H1 (cell line): ENCODE measurements around the gene LSR. TPM values are rescaled to one million over a fixed set of nuclear protein-coding genes. Genes with fewer than 3 reads are reported as not detected.
A peak's percentile ranks its signal among the peaks of the same experiment; 100 is the strongest.

Experiments used
- CTCF ChIA-PET: fragments of 300-600 bp; sonication (Branson Sonifier 250); formaldehyde crosslinking; loops from one replicate; lab custom pipeline; 2021; ENCODE audit not compliant: partially characterized antibody; lab: Charles Lee
- POLR2A ChIA-PET: fragments of 300-600 bp; sonication (Branson Sonifier 250); formaldehyde crosslinking; loops from one replicate; lab custom pipeline; 2021; ENCODE audit warnings: inconsistent platforms; ENCODE audit not compliant: partially characterized antibody; lab: Charles Lee
- DNase-seq, 2 experiments: peaks; one replicate each; pipeline versions ENCODE4 v3.0.0 to v3.0.0-alpha.2; 2010 to 2022; ENCODE audit warnings: low spot score in 2 of 2, low read depth in 1 of 2, mixed read lengths in 1 of 2
- FAIRE-seq: peaks from 2 replicates; lab custom pipeline; 2011; peaks lifted over from hg19 to GRCh38; lab: Jason Lieb, UNC
- H2AFZ ChIP-seq: 2 replicates; pipeline ENCODE4 v1.8.1; 2012; ENCODE audit warnings: low read length, inconsistent platforms
- H2AK5ac ChIP-seq: 2 replicates; pipeline ENCODE4 v1.6.1; 2013; ENCODE audit warnings: low read depth, low read length
- H2BK120ac ChIP-seq: replicated peaks from 2 replicates; pipeline ENCODE3; 2013; ENCODE audit warnings: low read depth, low read length, inconsistent platforms
- H2BK12ac ChIP-seq: 2 replicates; pipeline ENCODE4 v1.6.1; 2013; ENCODE audit warnings: low read depth, low read length
- H2BK15ac ChIP-seq: 2 replicates; pipeline ENCODE4 v1.6.1; 2013; ENCODE audit warnings: low read length
- H2BK20ac ChIP-seq: 2 replicates; pipeline ENCODE4 v1.6.1; 2013; ENCODE audit warnings: low read length
- H2BK5ac ChIP-seq: 2 replicates; pipeline ENCODE4 v1.6.1; 2013; ENCODE audit warnings: low read depth, low read length
- H3K14ac ChIP-seq: 2 replicates; pipeline ENCODE4 v1.6.1; 2013; ENCODE audit warnings: inconsistent platforms; ENCODE audit not compliant: insufficient read length
- H3K18ac ChIP-seq: 2 replicates; pipeline ENCODE4 v1.6.1; 2013; ENCODE audit warnings: low read length; ENCODE audit errors: extremely low read depth
- H3K23ac ChIP-seq: 2 replicates; pipeline ENCODE4 v1.6.1; 2013; ENCODE audit warnings: inconsistent platforms; ENCODE audit not compliant: insufficient read length
- H3K23me2 ChIP-seq: 2 replicates; pipeline ENCODE4 v1.6.1; 2013; ENCODE audit warnings: low read depth, low read length
- H3K27ac ChIP-seq: 2 replicates; pipeline ENCODE4 v1.6.1; 2011; ENCODE audit warnings: low read depth, low read length, inconsistent platforms
- H3K27me3 ChIP-seq, 4 experiments: replicated peaks in 1 of 4; 1 replicate in 1 of 4; 2 replicates in 3 of 4; pipeline versions ENCODE4 v1.6.1 to v1.8.1; 2011 to 2013; ENCODE audit warnings: low read length in 3 of 4, mild to moderate bottlenecking in 3 of 4, inconsistent platforms in 2 of 4, mixed read lengths in 2 of 4, moderate library complexity in 1 of 4; ENCODE audit not compliant: control insufficient read depth in 3 of 4, insufficient read depth in 3 of 4; ENCODE audit errors: extremely low read depth in 1 of 4
- H3K36me3 ChIP-seq, 4 experiments: 2 replicates each; pipeline versions ENCODE4 v1.6.1 to v1.8.1; 2011 to 2013; ENCODE audit warnings: mild to moderate bottlenecking in 4 of 4, low read length in 3 of 4, moderate library complexity in 2 of 4, control low read depth in 1 of 4, inconsistent platforms in 1 of 4; ENCODE audit not compliant: insufficient read depth in 4 of 4, control insufficient read depth in 2 of 4
- H3K4ac ChIP-seq: replicated peaks from 2 replicates; pipeline ENCODE3; 2013; ENCODE audit warnings: low read length, low read depth, mixed read lengths, inconsistent platforms; ENCODE audit not compliant: insufficient read length
- H3K4me1 ChIP-seq, 4 experiments: replicated peaks in 1 of 4; 1 replicate in 1 of 4; 2 replicates in 3 of 4; pipeline versions ENCODE4 v1.6.1 to v1.8.1; 2011 to 2013; ENCODE audit warnings: low read length in 3 of 4, inconsistent platforms in 2 of 4, mixed read lengths in 1 of 4; ENCODE audit not compliant: insufficient read depth in 4 of 4, control insufficient read depth in 3 of 4
- H3K4me2 ChIP-seq, 2 experiments: 2 replicates each; pipeline versions ENCODE4 v1.6.1 to v1.8.1; 2011 to 2013; ENCODE audit warnings: low read depth in 2 of 2, low read length in 2 of 2, control low read depth in 1 of 2, inconsistent platforms in 1 of 2, mild to moderate bottlenecking in 1 of 2; ENCODE audit not compliant: insufficient read depth in 1 of 2
- H3K4me3 ChIP-seq, 4 experiments: fragments of 200-600, 300-600 bp in 1 of 4; sonication (generic), shearing (Covaris generic), sonication (Bioruptor Twin) in 1 of 4; 2 replicates each; pipeline versions ENCODE4 v1.5.1 to v1.8.1; 2011 to 2016; ENCODE audit warnings: low read length in 4 of 4, low read depth in 3 of 4, control low read depth in 2 of 4, inconsistent platforms in 2 of 4, mild to moderate bottlenecking in 2 of 4, mixed read lengths in 1 of 4, moderate library complexity in 1 of 4; ENCODE audit not compliant: insufficient read depth in 2 of 4; ENCODE audit errors: extremely low read depth in 1 of 4
- H3K56ac ChIP-seq: replicated peaks from 2 replicates; pipeline ENCODE3; 2013; ENCODE audit warnings: low read depth, mild to moderate bottlenecking, mixed read lengths, low read length, inconsistent platforms; ENCODE audit not compliant: insufficient read length
- H3K79me1 ChIP-seq: 2 replicates; pipeline ENCODE4 v1.6.1; 2013; ENCODE audit warnings: low read depth, low read length, control low read depth
- H3K79me2 ChIP-seq, 2 experiments: 2 replicates each; pipeline versions ENCODE4 v1.6.1 to v1.8.1; 2012 to 2013; ENCODE audit warnings: low read length in 2 of 2, mild to moderate bottlenecking in 2 of 2, inconsistent platforms in 1 of 2; ENCODE audit not compliant: insufficient read depth in 2 of 2, control insufficient read depth in 1 of 2
- H3K9ac ChIP-seq, 4 experiments: replicated peaks in 1 of 4; 1 replicate in 1 of 4; 2 replicates in 3 of 4; pipeline versions ENCODE4 v1.6.1 to v1.8.1; 2011 to 2013; ENCODE audit warnings: low read depth in 3 of 4, low read length in 3 of 4, control low read depth in 2 of 4, mild to moderate bottlenecking in 2 of 4, moderate library complexity in 2 of 4, inconsistent platforms in 1 of 4; ENCODE audit errors: extremely low read depth in 1 of 4
- H3K9me3 ChIP-seq, 2 experiments: 2 replicates each; pipeline versions ENCODE4 v1.6.1 to v1.8.1; 2012 to 2013; ENCODE audit warnings: mild to moderate bottlenecking in 2 of 2, moderate library complexity in 2 of 2, control low read depth in 1 of 2, inconsistent platforms in 1 of 2, low read depth in 1 of 2, low read length in 1 of 2, mixed read lengths in 1 of 2; ENCODE audit not compliant: insufficient read depth in 2 of 2
- H4K20me1 ChIP-seq, 2 experiments: replicated peaks in 1 of 2; 2 replicates each; pipeline versions ENCODE3 to v1.8.1; 2011 to 2013; ENCODE audit warnings: inconsistent platforms in 2 of 2, low read length in 2 of 2, mild to moderate bottlenecking in 1 of 2; ENCODE audit not compliant: insufficient read depth in 2 of 2, control insufficient read depth in 1 of 2
- H4K5ac ChIP-seq: 2 replicates; pipeline ENCODE4 v1.6.1; 2013; ENCODE audit warnings: low read length, low read depth, mixed read lengths, inconsistent platforms; ENCODE audit not compliant: insufficient read length
- H4K8ac ChIP-seq: 2 replicates; pipeline ENCODE4 v1.8.0; 2013; ENCODE audit warnings: mild to moderate bottlenecking, moderate library complexity, low read length, inconsistent platforms; ENCODE audit not compliant: insufficient read depth; ENCODE audit errors: extremely low read depth
- H4K91ac ChIP-seq: replicated peaks from 2 replicates; pipeline ENCODE3; 2013; ENCODE audit warnings: low read length, mixed read lengths, inconsistent platforms; ENCODE audit not compliant: insufficient read length
- BRCA1 ChIP-seq: IDR thresholded peaks from 2 replicates; pipeline ENCODE4 v1.6.1; 2012; ENCODE audit warnings: low read depth, low read length, improper control_type of control experiment
- CTCF ChIP-seq, 3 experiments: IDR thresholded peaks; 1 replicate in 2 of 3; 2 replicates in 1 of 3; pipeline versions ENCODE4 v1.5.1 to v1.6.1; 2011; ENCODE audit warnings: low read length in 3 of 3, mild to moderate bottlenecking in 3 of 3, inconsistent platforms in 2 of 3, low read depth in 1 of 3, moderate library complexity in 1 of 3; ENCODE audit not compliant: insufficient read depth in 1 of 3; ENCODE audit errors: control extremely low read depth in 1 of 3
- EP300 ChIP-seq, 2 experiments: IDR thresholded peaks; 1 replicate in 1 of 2; 2 replicates in 1 of 2; pipeline ENCODE4 v1.6.1; 2011 to 2012; ENCODE audit warnings: low read depth in 2 of 2, low read length in 2 of 2, mild to moderate bottlenecking in 2 of 2, borderline replicate concordance in 1 of 2, inconsistent platforms in 1 of 2, moderate library complexity in 1 of 2
- JUND ChIP-seq: IDR thresholded peaks from 2 replicates; pipeline ENCODE4 v1.6.1; 2011; ENCODE audit warnings: mild to moderate bottlenecking, improper control_type of control experiment, low read length
- POLR2AphosphoS5 ChIP-seq: IDR thresholded peaks from 2 replicates; pipeline ENCODE4 v1.6.1; 2011; ENCODE audit warnings: low read depth, low read length
- RAD21 ChIP-seq, 2 experiments: IDR thresholded peaks in 1 of 2; conservative IDR thresholded peaks in 1 of 2; 2 replicates each; pipeline ENCODE4 v1.6.1; 2011; ENCODE audit warnings: low read depth in 2 of 2, low read length in 2 of 2, improper control_type of control experiment in 1 of 2, inconsistent platforms in 1 of 2, mild to moderate bottlenecking in 1 of 2, moderate library complexity in 1 of 2
- SIX5 ChIP-seq: IDR thresholded peaks from 2 replicates; pipeline ENCODE4 v1.6.1; 2011; ENCODE audit warnings: mild to moderate bottlenecking, low read depth, low read length
- SRF ChIP-seq: IDR thresholded peaks from 2 replicates; pipeline ENCODE4 v1.6.1; 2011; ENCODE audit warnings: mild to moderate bottlenecking, low read depth, low read length, moderate library complexity
- USF2 ChIP-seq: IDR thresholded peaks from 2 replicates; pipeline ENCODE4 v1.6.1; 2011; ENCODE audit warnings: low read length, improper control_type of control experiment
- WGBS, 2 experiments: shearing (Covaris generic) in 1 of 2; methylation state at CpG; one replicate each; pipeline versions ENCODE4 v1.1.6 to v1.1.7; 2013 to 2015; ENCODE audit warnings: low lambda C conversion rate in 2 of 2, mixed read lengths in 2 of 2, inconsistent platforms in 1 of 2, low coverage in 1 of 2, missing lambda C conversion rate in 1 of 2; ENCODE audit not compliant: insufficient replicate concordance in 2 of 2, insufficient coverage in 1 of 2, insufficient read length in 1 of 2; ENCODE audit errors: extremely low coverage in 1 of 2, missing lambda C conversion rate in 1 of 2; 5-methylcytosine and 5-hydroxymethylcytosine counted together
- polyA plus RNA-seq, 7 experiments: library from polyadenylated mRNA; depleted of rRNA in 3 of 7; stranded (reverse) in 5 of 7; unstranded in 2 of 7; fragments of >200 nt in 5 of 7; fragments of 200-250 nt in 2 of 7; gene quantifications; 1 replicate in 5 of 7; 2 replicates in 1 of 7; 4 replicates in 1 of 7; pipeline versions ENCODE4 v1.2.1 to v1.2.3, GENCODE V29; 2011 to 2013; ENCODE audit warnings: missing spikeins in 2 of 7, mixed read lengths in 2 of 7
- total RNA-seq: library from RNA; stranded (reverse); fragmentation: NEBNext Ultra II Directional; extraction: Animal tissue kit (Norgen Biotek cat#: 25700); gene quantifications from 2 replicates; pipeline ENCODE4 v1.2.1, GENCODE V29; 2021

Gene LSR
- total and polyA plus RNA-seq, 2 of the 8 experiments (the other 6 are each of a cell fraction or from before 2014, with no cell fraction given), result 159 to 186 TPM

GRCh38 chr19:35291916-35292315 lies 43.1 kb downstream of the LSR start, which contains the start of gene MAG:
Gene MAG, plus strand, starts transcription at chr19:35292161. Its CDS starts 3,248 bp downstream, at chr19:35295409.
- no peak within 1 kb of the TSS for H3K4me2 ChIP-seq
- no peak within 1 kb of the TSS for H3K18ac ChIP-seq
- ChIA-PET CTCF (interaction anchor here (1.2 kb wide), 1 partner anchor 21 kb away, joined by 3 read pairs; no protein-coding TSS in a partner anchor), POLR2A (interaction anchor here (2.2 kb wide), 1 partner anchor 11 kb away, joined by 16 read pairs; the partner anchor contains the start of gene HAMP)
- H2BK120ac ChIP-seq, result no peak within 1 kb of the TSS
- H3K56ac ChIP-seq, result no peak within 1 kb of the TSS
- H4K5ac ChIP-seq, result no peak within 1 kb of the TSS
- H3K27ac ChIP-seq, result no peak within 1 kb of the TSS
- peaks cover 4% of the 10 kb centered on the region; the same call in 1 of the 2 replicates for H3K23me2 ChIP-seq
- H4K20me1 ChIP-seq, result no peaks in the 10 kb centered on the region
- H3K23ac ChIP-seq, result no peak within 1 kb of the TSS
- H2BK12ac ChIP-seq, result peak within 1 kb of the TSS; percentile 90; the same call in 1 of the 2 replicates
- H3K79me1 ChIP-seq, result no peaks in the 10 kb centered on the region
- H4K91ac ChIP-seq, result peak within 1 kb of the TSS; percentile 25
- H3K79me2 ChIP-seq, result no peaks in the 10 kb centered on the region
- peaks cover 0 to 24% (median 10%) of the 10 kb centered on the region in 4 experiments; a peak in 6 of 7 replicates for H3K4me1 ChIP-seq
- 0 out of 2 replicates have a peak within 1 kb of the TSS, but pooled peaks have one; percentile 46 for H2BK15ac ChIP-seq
- H4K8ac ChIP-seq, result peak within 1 kb of the TSS; percentile 71
- H3K14ac ChIP-seq, result no peak within 1 kb of the TSS
- H3K9me3 ChIP-seq, result no peaks in the 10 kb centered on the region
- peak within 1 kb of the TSS; percentile 71; the same call in 1 of the 2 replicates for H2AK5ac ChIP-seq
- no peak within 1 kb of the TSS for H2AFZ ChIP-seq
- 0 out of 2 replicates have a peak within 1 kb of the TSS, but pooled peaks have one; percentile 55 for H2BK20ac ChIP-seq
- no peaks in the 10 kb centered on the region; a peak in 1 of 7 replicates for H3K27me3 ChIP-seq
- no peak within 1 kb of the TSS for H3K9ac ChIP-seq
- no peak within 1 kb of the TSS for H3K4ac ChIP-seq
- WGBS, 2 experiments, result 72% methylated on average over 2 of the region's 12 CpGs; no CpG with 5 or more reads in 1 of the 2 experiments
- H2BK5ac ChIP-seq, result peak within 1 kb of the TSS; percentile 44
- no peaks in the 10 kb centered on the region for H3K36me3 ChIP-seq
- no peak for FAIRE-seq
- no peak for DNase-seq
- H3K4me3 ChIP-seq, result no peak within 1 kb of the TSS
- TF ChIP-seq JUND (no peak), CTCF (IDR thresholded peaks at IDR 0.05; ENCODE audit: control extremely low read depth in 1 of 3, insufficient read depth in 1 of 3, low read depth in 1 of 3, low read length in 3 of 3) (no peak), POLR2AphosphoS5 (no peak), SIX5 (no peak), EP300 (IDR thresholded peaks at IDR 0.05; ENCODE audit: borderline replicate concordance in 1 of 2, low read depth in 2 of 2, low read length in 2 of 2) (no peak), BRCA1 (no peak), SRF (no peak), USF2 (no peak), RAD21 (IDR thresholded peaks at IDR 0.05 in 1 of 2, conservative IDR thresholded peaks at IDR 0.05 in 1 of 2; ENCODE audit: low read depth in 2 of 2, low read length in 2 of 2) (no peak)
